Superior temporal gyrus (tissue), 1 donor: ENCODE results near the gene LSM7.

Source experiments
- DNase-seq: peaks from one replicate; pipeline ENCODE4 v3.0.0-alpha.2; 2016; ENCODE audit errors: extremely low spot score

The LSM7 gene

DNA sequence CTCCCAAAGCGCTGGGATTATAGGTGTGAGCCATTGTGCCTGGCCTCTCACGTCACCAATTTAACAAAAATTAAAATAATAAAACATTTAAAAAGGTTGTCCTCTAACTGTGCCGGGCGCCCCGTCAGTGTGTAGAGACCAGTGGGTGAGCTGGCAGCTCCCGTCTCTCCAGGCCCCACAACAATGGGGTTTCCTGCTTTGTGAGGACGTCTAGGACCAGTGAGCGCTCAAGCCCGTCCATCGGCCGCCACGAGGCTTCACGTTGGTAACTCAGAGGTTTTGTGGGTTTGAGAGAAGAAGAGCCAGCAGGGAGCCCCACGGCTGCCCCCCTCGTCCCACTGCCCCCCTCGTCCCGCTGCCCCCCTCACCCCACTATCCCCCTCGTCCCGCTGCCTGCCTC, 4.7 kb downstream of the LSM7 start:
- DNase-seq, result no peak

DNA sequence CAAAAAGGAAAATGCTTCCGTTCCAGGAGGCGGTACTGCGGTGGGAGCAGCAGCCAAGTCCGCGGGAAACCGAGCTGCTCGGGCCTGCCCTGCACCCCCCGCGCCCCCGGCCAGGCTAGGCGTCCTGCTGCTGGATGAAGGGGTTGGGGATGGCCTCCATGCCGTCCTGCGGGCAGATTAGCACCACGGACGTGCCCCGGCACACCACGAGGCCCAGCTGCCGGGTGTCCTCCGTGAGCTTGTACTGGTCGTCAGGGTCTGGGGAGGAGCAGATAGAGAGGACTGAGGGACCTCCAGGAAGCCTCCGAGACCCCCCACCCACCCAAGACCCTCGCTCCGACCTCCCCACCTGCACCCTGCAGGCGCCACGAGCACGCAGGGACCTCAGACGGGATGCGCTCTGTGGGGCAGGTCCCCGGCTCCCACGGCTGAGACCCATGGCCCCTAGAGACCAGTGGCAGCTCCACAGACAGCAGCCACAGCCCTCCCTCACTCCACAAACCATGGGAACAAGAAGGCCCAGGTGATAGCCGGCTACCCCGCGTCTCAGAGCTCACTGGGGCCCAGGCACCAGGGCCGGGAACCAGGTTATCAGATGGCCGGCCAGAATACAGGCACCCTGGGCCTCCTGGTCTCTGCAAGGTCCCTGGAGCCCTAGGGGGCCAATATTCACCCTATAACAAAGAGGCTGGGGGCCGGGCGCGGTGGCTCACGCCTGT, 6.7 kb downstream of the LSM7 start:
- DNase-seq, result no peak

DNA sequence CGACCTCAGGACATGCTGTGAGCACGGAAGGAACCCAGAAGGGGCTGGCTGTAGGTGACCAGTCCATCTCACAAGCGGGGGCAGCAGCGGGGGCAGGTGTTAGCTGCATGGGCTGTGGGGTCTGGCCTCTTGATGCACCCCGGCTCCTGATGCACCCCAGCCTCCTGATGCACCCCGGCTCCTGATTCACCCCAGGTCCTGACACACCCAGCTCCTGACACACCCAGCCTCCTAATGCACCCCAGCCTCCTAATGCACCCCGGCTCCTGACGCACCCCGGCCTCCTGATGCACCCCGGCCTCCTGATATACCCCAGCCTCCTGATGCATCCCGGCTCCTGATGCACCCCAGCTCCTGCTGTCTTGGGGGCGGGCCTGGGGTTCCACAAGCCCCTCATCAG, 7.4 kb downstream of the LSM7 start:
- DNase-seq, result no peak

DNA sequence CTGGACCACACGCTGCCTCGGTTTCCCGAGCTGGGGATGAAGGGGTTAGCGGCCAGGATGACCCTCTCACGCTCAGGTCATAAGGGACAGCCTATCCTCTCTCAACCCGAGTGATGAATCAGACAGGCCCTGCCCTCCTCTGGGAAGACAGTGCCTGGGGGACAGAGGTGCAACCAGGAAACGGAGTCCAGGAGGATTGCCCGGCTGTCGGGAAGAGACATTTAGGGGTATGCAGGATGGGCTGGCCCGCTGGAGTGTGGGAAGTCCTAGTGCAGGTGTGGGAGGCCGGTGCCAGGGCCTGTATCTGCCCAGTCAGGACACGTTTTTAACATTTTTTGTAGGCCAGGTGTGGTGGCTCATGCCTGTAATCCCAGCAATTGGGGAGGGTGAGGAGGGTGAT, 8.3 kb downstream of the LSM7 start:
- no peak for DNase-seq

DNA sequence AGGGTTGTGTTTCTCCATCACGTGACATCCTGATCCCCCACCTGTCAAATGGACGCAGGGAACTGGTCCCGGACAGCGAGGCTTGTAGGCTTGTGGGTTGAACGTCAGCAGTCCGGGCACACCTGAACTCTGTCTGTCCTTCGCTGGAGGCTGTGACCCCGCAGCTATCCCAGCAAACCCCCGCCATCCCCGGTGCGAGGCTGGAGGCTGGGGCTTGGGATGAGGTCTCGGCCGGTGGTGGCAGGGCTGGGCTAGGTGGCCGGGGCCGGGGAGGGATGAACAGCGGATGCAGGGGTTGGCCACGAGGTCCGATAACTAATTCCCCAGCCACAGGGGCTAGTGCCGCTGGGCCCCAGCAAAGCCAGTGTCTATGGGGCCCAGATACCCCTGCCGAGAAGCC, 8.8 kb downstream of the LSM7 start:
- no peak for DNase-seq

DNA sequence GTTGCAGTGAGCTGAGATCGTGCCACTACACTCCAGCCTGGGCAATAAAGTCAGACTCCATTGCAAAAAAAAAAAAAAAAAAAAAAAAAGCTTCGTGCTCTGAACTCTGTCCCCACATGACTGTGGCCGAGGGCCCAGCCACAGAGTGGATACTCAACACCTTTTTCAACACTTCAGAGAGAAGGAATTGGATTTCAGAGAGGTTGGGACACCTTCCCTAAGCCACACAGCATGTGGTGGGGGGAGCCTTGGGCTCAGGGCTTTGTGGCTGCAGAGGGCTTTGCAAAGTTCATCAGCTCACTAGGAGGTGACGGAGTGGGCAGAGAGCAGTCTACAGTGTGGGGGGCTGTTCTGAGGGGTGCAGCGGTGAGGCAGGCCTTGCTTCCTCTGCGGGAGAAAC, 9.5 kb downstream of the LSM7 start:
- no peak for DNase-seq

DNA sequence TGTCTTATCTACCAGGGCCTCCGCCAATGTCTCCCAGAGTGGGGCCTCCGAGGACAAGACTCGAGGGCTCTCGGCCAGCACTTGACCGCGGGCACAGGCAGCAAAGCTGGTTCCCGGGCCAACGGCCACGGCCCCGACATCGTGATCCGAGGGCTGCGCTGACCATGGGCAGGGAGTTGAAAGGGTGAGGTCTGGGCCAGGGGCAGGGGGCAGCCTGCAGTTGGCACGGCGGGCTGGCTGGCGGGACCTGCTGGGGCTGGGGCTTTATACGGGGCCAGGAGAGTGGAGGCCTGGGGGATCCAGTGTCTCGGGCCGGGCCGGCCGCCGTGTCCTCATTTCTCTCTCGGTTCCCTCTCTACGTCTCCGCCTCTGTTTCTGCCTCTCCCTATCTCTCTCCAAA, 10.6 kb downstream of the LSM7 start:
- no peak for DNase-seq

DNA sequence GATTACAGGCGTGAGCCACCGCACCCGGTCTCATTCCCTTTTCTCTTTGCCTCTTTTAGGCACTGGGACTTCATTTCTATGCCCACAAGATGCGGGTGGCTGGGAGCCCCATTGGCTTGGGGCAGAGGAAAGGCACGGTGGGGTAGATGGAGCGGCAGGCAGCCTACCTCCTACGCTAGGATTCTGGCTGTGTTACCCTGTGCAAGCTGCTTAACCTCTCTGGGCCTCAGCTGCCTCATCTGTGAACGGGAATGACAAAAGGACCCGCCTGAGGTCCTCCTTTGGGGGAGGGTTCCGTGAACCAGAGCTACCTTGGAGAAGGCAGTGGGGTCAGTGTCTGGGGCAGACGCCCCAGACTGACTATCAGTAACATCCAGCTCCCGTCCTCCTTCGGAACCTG, 11.1 kb downstream of the LSM7 start:
- no peak for DNase-seq

DNA sequence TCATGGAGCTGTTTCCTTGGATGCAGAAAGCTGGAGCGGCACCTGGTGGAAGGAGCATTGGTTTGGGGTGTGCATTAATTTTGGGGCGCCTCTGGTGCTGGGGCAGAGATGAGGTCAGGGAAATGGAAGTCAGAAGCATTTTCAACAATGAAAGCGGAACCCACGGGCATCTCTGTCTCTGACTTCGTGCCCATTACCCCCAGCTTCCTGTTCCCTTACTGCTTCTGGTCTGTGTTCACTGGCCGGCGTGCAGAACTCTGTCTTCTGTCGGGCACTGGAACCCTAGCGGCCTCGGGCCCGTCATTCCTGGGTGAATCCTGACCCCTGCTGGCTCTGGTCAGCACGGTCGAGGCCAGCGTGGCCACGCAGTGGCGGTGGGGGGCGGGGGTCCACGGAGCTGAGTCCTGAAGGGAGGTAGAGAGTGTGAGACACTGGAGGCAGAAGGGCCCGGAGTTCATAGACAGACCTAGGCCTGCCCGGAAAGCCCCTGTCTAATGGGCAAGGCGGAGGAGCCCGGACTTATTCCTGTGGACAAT, 12.5 kb downstream of the LSM7 start:
- peak; percentile 70 for DNase-seq

DNA sequence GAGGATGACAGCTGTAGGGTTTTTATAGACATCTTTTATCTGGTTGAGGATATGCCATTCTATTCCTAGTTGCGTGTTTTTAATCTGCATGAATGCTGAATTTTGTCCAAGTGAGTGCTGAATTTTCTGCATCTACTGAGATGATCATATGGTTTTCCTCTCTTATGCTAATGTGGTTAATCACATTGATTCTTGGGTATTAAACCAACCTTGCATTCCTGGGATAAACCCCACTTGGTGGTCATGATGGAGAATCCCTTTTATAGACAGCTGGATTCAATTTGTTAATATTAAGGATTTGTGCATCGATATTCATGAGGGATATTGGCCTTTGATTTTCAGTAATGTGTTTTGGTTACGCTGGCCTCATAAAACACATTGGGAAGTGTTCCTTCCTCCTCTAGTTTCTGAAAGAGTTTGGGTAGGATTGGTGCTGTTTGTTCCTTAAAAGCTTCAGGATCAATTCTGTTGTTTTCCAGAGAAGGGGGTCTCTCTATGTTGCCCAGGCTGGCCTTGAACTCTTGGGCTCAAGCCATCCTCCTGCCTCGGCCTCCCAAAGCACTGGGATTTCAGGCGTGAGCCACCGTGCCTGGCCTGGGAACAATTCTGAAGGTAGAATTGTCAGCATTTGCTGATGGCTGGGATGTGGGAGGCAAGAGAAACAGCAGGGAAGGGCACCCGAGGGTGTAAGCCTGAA, 13.1 kb downstream of the LSM7 start:
- no peak for DNase-seq

DNA sequence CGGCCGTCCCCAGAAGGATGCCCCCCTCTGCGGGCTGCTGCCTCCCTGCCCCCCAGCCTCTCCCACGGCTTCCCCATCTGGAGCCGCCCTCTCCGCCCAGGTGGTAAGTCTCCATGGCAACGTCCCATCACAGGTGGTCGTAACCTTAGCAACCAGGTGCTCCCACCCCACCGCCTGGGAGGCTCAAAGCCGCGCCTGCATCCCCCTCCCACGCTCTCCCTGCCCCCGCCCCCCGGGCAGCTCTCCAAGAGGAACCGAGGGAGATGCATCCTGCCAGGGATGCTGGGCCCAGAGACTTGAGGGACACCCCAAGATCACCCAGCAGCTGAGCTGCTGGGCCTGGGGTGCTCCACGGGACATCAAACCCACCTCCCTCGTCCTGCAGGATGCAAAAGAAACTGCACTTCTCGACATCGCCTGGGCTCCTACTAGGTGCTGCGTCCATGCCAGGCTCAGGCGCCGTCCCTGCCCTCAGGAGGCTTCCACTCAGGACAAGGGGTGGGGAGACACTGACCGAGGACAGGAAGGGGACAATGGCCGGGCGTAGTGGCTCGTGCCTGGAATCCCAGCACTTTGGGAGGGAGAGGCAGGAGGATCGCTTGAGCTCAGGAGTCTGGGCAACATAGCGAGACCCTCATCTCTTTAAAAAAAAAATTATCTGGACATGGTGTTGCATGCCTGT, 15.4 kb downstream of the LSM7 start:
- DNase-seq, result no peak

DNA sequence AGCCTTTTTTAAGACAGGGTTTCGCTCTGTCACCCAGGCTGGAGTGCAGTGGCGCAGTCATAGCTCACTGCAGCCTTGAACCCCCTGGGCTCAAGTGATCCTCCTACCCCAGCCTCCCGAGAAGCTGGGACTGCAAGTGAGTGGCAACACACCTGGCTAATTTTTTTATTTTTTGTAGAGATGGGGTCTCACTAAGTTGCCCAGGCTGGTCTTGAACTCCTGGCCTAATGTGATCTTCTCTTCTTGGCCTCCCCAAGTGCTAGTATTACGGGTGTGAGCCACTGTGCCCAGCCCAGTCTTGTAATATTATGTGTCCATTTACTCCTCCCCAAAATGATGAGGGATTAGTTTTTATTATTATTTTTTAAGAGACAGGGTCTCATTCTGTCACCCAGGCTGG, 17.3 kb downstream of the LSM7 start:
- no peak for DNase-seq

DNA sequence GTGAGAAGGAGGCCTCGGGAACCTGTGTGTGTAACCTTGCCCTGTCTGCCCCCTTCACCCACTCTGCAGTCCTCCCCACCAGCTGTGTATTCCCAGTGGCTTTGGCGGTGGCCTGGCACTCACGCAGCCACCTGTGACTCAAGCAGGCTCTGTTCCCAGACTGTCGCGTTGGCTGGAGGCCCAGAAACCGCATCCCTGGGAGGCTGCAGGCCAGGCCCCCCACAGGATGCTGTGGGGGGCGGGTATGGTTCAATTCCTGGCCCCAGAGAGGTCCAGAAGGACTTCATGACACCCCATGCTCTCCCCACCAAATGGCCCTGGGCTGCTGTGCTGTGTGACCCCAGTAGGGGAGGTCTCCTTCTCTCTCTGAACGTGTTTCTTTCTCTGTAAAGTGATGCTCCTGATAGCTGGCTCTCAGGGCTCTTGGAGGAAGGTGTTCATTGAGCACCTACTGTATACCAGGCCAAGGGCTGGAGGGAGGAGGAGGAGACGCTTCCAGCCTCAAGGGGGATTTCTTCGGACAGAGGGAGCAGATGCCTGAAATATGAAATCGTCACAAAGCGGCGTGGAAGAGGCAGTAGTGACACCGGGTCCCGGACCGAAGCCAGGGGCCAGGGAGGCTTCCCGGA, 18.5 kb downstream of the LSM7 start:
- no peak for DNase-seq

DNA sequence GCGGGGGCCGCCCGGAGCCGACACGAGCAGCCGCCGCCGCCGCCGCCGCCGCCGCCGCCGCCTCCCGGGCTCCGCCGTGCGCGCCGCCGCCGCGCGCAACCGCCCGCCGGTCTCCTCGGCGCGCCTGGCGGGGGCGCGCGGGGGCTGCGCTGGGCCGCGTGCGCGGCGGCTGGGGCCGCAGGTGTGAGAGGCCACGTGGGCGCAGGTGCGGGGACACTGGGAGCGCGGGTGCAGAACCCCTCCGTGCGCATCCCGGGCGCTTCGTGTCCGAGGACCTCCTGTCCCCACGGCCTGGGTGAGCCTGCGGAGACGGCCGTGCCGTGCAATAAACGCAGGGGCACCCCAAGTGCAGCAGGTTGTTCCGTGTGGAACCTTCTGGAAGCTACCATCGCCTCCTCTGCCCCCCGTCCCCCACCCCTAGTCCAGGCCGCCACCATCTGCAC, 20.3 kb downstream of the LSM7 start, which contains the start of gene LINGO3:
TSS of gene LINGO3 (minus strand) at position 41 of the 443 bp plus-strand sequence. CDS start 16,378 bp downstream, outside the sequence.
- no peak for DNase-seq

DNA sequence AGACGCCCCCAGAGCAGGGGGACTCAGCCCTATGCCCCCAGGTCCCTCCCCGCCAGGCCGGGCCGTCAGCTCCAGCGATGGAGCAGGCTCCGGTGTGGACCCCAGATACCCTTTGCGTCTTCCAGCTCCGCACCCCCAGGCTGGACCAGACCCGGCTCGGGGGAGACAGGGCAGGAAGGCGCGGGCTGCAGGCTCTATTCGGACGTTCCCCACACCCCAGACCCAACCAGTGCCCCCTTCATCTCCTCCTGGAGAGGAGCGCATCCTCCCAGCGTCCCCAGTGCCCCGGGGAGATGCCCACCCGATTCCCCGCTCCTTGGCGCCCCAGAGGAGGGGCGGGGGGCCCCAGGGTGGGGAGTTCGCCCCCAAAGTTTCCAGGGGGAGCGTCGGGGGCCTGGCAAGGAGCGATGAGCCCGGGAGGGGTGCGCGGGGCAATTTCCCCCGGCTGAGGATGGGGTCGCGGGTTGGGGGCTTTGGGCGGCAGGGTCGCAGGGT, 20.8 kb downstream of the LSM7 start:
- no peak for DNase-seq

DNA sequence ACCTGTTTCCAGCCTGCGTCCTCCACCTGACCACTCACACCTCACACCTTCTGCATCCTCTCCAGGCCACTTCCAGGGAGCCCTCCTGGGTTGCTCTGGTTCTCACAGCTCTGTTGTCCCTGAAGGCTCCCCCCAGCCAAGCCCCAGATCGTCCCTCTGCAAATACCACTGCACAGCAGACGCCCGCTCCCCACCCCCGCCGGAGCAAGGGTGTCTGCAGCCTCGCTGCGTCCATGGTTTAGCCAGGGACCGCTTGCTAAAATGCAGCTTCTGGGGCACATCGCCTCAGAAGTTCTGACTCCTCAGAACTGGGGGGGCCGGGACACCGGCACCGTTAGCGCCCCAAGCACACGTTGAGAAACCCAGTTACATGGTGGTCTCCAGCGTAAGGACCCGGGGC, 21.4 kb downstream of the LSM7 start:
- DNase-seq, result no peak

DNA sequence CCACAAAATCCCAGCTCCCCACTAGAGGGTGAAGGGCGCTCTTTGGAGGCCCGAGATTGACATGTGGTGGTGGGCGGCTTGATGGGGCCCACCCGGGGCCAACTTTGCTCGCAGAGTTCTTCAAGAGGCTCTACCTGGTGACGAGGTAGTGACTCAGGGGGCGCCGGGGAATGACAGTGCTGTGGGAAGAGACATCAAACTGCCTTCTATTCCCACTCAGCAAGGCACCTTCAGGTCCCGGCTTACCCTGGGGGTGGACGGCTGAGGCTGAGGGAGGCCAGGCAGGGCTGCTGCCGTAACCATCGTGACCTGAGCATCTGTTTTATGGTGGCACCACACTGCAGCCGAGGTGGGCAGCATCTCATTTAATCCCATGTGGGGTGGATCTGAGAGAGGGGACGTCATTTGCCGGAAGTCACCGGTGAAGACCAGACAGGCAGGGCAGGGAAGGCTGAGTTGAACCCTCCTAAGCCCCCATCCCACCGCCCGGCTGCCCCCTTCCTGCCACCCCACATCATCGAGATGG, 22.0 kb downstream of the LSM7 start:
- no peak for DNase-seq

DNA sequence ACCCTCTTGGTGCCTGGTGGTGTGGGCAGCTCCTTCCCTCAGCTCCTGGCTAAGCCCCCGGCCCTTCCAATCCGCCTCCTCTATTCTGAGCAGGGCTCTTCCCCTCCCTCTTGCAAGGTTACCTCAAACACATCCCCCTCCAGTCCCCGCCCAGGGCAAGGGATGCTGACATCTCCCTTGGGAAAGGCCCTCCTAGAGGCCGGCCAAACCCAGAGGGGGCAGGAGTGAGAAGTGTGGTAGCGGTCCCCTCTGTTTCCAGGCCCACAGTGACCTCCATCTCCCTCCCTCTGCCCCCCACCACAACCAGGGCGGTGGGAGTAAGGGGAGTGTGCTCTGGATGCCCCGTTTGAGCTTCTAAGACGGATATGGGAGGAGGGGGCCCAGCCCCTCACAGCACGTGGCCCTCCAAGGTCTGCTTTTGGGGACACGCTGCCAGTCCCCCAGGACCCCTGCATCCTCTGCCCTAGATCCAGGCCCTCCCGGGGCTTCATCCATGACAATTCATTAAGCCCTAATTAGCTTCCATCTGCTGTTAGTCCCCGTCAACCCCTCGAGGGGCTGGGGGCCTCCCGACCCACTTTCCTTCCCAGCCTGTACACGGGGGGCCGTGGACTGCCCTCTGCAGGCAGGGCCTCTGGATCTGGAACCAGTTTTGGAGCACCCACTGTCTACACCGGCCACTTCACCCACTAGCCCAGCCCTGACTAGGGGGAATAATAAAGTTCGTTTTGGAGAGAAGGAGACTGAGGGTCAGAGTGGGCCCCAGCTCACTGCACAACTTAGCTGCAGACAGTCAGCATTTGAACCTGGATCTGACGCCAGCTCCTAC, 22.7 kb downstream of the LSM7 start:
- no peak for DNase-seq

DNA sequence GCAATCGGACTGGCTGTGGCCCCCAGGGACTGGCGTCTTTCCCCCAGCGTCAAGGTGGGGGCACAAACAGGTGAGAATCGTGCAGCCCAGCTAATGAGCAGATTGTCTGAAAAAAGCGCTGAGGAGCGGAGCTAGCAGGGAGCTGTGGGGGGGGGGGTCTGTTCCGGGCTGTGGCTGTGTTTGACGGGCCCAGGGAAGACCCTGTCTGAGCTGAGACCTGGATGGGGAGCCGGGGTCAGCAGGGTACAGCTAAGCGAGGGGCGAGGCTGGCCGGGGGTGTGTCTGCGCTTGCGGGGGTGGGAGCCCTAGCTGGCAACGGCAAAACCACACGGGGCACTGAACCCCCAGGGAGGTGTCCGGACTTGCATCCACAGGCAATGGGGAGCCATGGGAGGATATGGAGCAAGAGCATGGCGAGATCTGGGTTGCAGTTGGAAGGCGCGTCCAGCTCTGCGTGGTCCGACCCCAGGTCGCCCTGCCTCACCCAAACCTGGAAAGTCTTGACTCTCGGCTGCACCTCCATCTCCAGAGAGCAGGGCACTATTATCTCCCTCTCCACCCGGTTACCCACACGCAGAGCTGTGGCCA, 25.1 kb downstream of the LSM7 start:
- DNase-seq, result no peak
